HG02852 (cell line): ENCODE results near the gene UGCG.

Experiments
- ATAC-seq: cut with Tn5 transposase; IDR thresholded peaks from one replicate; pipeline ENCODE4 v1.9.1; 2021; ENCODE audit warnings: mild to moderate bottlenecking, moderate library complexity; ENCODE audit not compliant: unreplicated experiment

The UGCG gene

DNA sequence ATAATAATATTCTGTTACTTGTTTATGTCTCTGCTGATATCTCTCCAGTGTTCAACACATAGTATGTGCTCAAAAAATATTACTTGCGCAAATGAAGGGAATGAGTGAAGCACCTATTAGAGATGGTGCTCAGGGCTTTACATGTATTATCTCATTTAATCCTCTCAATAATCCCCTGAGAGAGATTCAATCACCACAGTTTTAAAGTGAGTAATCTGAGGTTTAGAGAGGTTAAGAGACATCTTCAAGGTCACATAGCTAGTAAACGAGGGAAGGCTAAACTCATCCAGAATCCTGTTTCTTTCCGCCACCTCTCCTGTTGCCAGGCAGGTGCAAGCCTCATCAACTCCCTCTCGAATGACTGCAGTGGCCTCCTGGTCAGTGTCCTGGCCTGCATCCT, 82.0 kb downstream of the UGCG start:
- ATAC-seq: no peak

DNA sequence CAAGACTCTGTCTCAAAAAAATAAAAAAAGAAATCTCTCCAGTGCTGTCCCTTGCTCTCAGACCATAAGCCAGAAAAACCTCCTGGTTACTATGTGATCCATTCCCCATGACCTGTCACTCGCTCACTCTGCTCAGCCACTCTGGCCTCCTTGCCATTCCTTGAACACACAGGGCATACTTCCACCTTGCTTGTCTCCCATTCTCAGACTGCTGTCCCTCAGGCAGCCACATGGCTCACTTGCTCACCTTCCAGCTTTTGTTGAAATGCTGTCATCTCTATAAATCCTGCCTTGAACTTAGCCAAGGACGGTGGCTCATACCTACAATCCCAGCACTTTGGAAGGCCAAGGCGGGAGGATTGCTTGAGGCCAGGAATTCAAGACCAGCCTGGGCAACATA, 82.9 kb downstream of the UGCG start:
- no peak for ATAC-seq

DNA sequence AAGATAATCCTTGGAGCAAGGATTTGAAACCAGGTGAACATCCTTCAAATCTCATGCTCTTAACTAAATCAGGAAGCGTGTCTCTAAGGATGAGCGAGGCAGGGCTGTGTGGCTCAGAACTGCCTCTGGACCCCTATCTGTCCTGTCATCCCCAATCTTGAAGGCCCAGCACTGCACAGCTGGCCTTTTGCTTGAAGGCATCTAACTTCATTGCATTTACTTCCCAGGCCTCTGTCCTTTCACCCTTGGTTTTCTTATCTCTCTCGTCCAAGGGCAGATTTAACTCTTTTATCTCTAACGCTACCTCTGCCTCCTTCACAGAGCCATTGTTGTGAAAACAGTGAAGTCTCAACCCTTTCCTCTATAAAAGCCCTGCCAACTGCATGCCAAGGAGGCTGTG, 83.8 kb downstream of the UGCG start:
- no peak for ATAC-seq

DNA sequence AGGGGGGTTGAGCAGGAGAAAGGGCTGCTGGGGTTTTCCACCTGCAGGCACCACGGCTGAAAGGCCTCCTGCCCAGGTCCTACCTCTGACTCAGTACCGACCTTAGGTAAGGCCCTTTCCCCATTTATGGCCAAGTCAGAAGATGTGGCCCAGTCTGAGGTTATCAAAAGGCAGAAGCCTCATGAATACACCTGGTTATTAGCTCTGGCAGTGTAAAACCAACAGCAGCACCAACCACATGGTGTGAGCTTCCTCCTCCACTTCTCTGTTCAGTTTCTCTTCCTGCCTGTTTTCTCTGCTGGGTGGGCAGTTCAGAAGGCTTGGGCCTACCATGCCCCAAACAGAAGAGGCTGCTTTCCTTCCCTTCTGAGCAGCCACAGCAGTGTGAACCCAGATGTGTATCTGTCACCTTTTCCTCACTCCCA, 86.9 kb downstream of the UGCG start:
- ATAC-seq: peak; percentile 63

DNA sequence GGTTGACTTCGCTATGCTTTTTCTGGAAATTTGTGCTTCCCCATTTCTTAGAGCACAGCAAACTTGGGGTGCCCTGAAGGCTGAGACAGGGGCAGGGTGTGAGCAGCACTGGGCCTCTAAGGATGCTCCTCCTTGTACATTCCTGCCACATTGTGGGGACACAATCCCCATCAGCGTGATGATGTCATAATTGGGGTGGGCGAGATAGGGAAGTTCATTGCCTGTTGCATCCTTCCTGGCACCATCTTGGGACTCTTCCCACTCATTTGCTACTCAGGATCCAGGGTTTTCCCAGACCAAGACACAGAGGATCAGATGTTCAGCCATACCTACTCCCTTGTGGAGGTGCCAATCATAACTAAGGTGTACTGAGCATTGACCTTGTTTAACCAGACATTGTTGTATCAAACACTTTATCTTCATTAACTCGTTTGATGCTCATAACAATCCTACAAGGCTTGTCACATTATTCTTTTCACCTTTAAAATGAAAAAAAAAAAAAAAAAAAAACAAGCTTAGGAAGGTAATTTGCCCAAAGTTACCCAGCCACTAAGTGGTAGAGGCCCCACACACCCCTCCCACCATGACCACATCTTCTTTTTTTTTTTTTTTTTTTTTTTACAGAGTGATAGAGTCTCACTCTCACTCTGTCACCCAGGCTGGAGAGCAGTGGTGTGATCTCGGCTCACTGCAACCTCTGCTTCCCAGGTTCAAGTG, 87.6 kb downstream of the UGCG start:
- ATAC-seq: no peak
